GM19099 (cell line): ENCODE measurements around the gene TRIO.

Experiments used
- POLR2A ChIP-seq: IDR thresholded peaks from 3 replicates; pipeline ENCODE4 v1.6.1; 2011; ENCODE audit warnings: low read depth; ENCODE audit not compliant: insufficient read length; ENCODE audit errors: extremely low read depth

TRIO gene

GRCh38 chr5:14138608-14139540 lies 4.3 kb upstream of the TRIO start:
- no peak for TF ChIP-seq POLR2A

GRCh38 chr5:14141764-14142163 lies 1.4 kb upstream of the TRIO start:
- TF ChIP-seq POLR2A, result no peak

- TF ChIP-seq POLR2A, result no peak
Measured at GRCh38 chr5:14142202-14142826, 828 bp upstream of the TRIO start.

- no peak for TF ChIP-seq POLR2A
Measured at GRCh38 chr5:14143546-14143840, 351 bp downstream of the TRIO start.

- TF ChIP-seq POLR2A, result peak; percentile 19
Measured at GRCh38 chr5:14143841-14144585, 871 bp downstream of the TRIO start.

- TF ChIP-seq POLR2A, result peak; percentile 74
Measured at GRCh38 chr5:14144586-14145434, 1.7 kb downstream of the TRIO start.

- no peak for TF ChIP-seq POLR2A
Measured at GRCh38 chr5:14145435-14146334, 2.5 kb downstream of the TRIO start.

GRCh38 chr5:14146725-14147124 lies 3.6 kb downstream of the TRIO start:
- TF ChIP-seq POLR2A, result no peak

- no peak for TF ChIP-seq POLR2A
Measured at GRCh38 chr5:14147210-14147609, 4.1 kb downstream of the TRIO start.

GRCh38 chr5:14148483-14148882 lies 5.3 kb downstream of the TRIO start:
- no peak for TF ChIP-seq POLR2A

GRCh38 chr5:14148890-14149671 lies 5.9 kb downstream of the TRIO start:
- TF ChIP-seq POLR2A, result peak; percentile 9

GRCh38 chr5:14149672-14150274 lies 6.6 kb downstream of the TRIO start:
- no peak for TF ChIP-seq POLR2A

- TF ChIP-seq POLR2A, result no peak
Measured at GRCh38 chr5:14151416-14151815, 8.3 kb downstream of the TRIO start.
